Effector CD8-positive, alpha-beta T cell (primary cell): ENCODE measurements around the gene MYO15B.
"Not testable (repeated sequence)": the region's sequence is repeated elsewhere in the genome, so short reads cannot be mapped to it uniquely, and the experiment has no call there.

Experiments
- DNase-seq: peaks from one replicate; lab custom pipeline; 2025; lab: John Stamatoyannopoulos, UW

Gene MYO15B

DNA sequence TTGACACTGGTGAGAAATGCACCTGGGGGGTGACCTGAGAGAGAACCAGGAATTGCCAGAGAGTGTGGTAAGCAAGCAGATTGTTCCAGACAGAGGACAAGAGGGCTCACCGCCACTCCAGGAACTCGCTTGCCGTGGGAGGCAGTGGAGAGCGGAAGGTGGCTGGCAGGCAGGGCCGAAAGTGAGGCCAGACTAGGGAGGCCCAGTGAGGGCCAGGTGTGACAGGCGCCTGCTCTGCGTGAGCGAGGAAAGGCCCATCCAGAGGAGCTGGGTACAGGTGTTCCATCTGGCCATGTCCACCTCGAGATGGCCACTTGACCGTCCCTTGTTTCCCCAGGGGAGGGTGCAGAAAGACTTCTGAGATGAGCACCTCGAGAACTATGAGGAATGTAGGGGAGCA is 11.9 kb upstream of the MYO15B start:
- no peak for DNase-seq

DNA sequence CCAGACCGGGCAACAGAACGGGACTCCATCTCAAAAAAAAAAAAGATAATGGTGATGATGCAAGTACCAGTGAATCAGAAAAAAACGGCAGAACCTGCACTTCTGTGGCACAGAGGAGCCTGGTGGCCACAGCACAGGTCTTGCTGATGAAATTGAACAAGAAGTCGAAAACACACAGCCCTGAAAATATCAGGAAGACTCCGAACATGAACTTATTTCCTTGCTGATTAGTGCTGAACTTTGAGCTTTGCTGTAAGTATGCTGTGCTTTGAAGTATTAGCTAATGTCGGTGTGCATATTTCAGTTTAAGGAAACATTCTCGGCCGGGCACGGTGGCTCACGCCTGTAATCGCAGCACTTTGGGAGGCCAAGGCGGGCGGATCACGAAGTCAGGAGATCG is 10.9 kb upstream of the MYO15B start:
- no peak for DNase-seq

DNA sequence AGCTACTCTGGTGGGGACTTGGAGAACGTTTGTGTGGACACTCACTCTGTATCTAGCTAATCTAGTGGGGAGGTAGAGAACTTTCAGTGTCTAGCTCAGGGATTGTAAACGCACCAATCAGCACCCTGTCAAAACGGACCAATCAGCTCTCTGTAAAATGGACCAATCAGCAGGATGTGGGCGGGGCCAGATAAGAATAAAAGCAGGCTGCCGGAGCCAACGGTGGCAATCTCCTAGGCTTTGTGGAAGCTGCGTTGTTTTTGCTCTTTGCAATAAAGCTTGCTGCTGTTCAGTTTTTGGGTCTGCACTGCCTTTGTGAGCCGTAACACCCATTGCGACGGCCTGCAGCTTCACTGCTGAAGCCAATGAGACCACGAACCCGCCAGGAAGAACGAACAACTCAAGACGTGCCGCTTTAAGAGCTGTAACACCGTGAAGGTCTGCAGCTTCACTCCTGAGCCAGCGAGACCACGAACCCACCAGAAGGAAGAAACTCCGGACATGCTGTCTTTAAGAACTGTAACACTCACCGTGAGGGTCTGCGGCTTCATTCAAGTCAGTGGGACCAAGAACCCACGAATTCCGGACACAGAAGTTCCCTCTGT is 6.4 kb upstream of the MYO15B start:
- DNase-seq = peak; percentile 46

DNA sequence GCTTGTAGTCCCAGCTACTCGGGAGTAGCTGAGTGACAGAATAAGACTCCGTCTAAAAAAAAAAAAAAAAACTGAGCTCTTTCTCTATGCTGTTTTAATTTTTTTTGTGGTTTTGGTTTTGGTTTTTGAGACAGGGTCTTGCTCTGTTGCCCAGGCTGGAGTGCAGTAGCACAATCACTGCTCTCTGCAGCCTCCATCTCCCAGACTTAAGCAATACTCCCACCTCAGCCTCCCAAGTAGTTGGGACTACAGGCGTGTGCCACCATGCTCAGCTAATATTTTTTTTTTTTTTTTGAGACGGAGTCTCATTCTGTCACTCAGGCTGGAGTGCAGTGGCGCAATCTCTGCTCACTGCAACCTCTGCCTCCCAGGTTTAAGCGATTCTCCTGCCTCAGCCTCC is 4.4 kb upstream of the MYO15B start:
- DNase-seq = not testable (repeated sequence)

DNA sequence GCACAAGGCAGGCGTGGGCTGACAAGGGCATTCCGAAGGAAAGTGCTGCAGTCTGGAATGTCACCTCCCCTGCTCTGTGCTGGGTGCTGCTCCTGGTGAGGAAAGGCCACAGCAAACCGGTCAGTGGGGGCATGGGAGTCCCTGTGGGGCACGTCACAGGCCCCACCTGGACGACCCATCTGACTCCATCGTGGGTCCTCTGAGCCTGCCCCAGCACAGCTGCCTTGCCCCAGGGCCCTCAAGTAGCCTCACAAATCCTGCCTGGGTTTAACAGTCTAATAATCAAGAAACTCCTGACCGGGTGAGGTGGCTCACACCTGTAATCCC is 2.8 kb upstream of the MYO15B start:
- no peak for DNase-seq

DNA sequence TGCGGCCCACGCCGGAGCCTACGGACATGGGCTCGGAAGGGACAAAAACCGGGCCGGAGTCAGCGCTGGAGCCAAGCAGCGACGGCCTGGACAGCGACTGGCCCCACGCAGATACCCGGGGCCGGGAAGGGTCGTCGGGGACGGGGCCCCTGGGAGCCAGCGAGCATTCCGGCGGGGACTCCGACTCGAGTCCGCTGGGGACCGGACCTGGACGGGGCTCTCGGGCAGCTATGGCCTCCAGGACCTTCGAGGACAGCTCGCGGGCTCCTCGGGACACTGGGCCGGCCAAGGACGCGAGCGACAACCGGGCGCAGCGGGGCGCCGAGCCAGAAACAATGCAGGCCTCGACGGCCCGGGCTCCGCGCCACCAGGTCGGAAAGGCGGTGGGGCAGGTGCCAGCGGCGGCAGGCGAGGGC is 1.0 kb downstream of the MYO15B start:
- no peak for DNase-seq

DNA sequence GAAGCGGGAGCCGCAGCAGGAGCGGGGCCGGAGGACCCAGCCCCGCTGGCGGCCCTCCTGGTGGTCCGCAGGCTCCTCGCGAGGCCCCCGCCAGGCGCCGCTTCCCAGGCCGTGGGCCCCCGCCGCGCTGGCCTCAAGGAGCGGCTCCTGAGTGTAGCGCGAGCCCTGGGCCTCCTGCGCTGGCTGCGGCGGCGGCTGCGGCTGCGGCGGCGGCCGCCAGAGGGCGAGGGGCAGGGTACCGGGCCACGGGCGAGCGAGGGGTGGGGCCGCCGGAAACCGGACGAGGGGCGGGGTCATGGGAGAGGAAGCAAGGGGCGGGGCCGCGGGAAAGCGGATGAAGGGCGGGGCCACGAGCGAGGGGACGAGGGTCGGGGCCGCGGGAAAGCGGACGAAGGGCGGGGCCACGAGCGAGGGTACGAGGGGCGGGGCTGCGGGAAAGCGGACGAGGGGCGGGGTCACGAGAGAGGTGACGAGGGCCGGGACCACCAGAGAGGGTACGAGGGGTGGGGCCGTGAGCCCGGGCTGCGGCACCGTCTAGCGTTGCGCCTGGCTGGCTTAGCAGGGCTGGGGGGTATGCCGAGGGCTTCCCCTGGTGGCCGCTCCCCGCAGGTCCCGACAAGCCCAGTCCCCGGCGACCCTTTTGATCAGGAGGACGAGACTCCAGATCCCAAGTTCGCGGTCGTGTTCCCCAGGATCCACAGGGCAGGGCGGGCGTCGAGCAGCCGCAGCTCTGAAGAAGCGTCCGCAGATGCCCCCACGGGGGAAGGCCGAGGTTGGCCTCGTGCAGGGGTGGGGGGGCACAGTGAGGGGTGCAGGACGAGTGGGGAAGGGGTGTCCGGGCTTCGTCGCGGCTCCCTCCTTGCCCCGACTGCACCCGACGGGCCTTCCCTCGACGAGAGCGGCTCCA is 1.7 kb downstream of the MYO15B start:
- peak; percentile 94 for DNase-seq

DNA sequence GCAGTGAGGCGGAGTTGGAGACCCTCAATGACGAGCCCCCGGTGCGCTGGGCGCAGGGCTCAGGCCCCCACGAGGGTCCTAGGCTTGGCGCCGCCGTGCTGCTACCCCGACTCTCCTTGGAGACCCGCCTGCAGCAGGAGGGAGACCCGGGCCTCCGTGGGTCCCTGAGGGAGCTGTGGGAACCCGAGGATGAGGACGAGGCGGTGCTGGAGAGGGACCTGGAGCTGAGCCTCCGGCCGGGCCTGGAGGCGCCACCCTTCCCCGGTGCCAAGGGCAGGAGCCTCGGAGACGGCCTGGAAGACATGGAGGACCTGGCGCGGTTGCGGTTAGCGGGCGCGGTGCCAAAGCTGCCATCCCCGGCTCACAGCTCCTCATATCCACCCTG is 2.3 kb downstream of the MYO15B start:
- no peak for DNase-seq

DNA sequence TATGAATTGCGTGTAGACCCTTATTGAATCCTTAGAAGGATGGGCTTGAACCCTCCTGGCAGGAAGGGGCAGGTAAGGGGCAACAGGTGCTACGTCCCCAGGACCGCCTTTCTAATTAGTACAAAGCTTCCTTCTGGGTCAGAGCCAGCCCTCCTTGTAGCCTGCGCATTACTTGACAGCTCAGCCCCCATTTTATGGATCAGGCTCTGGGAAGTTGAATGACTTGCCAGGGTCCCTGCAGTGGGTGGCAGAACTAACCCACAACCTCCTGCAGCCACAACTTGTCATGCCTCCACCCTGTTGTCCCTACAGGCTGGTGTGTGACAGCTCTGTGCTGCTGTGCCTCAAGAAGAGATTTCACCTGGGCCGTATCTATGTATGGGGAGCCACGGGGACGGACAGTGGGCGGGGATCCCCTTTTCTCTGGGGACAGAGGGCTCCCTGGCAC is 2.7 kb downstream of the MYO15B start:
- DNase-seq = no peak

DNA sequence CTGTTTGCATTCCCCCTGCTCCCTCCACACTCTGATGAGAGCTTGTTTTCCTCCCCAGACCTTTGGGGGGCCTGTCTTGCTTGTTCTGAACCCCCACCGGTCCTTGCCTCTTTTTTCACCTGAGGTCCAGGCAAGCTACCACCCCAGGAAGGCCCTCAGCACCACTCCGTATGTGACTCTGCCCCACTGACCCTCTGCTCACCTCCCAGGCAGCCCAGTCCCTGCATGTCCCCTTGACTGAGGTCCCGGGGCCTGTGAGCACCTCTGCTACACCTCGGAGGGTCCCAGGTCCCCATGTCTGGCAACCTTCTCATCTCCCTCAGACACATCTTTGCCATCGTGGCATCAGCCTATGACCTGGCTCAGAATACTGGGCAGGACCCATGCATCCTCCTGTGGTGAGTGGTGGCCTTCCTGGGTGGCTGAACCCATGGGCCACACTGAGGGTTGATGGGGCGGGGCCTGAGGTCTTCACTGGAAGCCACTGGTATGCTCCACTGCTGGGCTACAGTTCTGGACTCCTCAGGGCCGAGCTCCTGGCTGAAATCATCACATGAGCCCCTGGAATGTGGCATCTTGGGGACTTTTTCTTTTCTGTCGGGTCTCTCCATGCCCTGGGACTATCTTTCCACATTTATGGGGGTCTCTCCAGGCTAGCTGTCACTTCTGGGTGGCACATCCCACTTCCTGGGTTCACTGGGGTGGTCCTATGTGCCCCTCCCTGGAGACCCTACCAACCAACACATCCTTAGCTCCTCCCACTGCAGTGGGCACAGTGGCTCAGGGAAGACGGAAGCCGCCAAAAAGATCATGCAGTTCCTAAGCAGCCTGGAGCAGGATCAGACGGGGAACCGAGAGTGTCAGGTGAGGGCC is 3.5 kb downstream of the MYO15B start:
- DNase-seq = no peak

DNA sequence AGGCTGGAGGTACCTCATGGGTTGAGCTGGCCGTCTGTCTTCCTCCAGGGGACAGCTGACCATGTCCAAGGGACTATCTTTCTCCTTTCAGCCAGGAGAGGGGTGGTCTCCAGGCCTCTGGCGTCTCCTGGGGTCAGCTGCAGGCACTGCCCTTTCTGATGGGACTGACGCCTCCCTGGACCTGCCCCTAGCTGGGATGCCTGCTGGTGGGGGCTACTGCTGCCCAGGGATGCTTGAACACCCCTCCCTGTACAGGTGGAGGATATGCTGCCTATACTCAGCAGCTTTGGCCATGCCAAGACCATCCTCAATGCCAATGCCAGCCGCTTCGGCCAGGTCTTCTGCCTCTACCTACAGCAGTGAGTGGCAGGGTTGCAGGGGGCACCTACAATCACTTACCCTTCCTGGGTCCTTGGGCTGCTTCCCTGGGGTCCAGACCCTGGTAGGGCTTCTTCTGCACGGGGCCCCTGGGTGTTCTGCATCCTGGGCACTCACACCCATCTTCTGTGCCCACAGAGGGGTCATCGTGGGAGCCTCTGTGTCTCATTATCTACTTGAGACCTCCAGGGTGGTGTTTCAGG is 4.2 kb downstream of the MYO15B start:
- DNase-seq = no peak

DNA sequence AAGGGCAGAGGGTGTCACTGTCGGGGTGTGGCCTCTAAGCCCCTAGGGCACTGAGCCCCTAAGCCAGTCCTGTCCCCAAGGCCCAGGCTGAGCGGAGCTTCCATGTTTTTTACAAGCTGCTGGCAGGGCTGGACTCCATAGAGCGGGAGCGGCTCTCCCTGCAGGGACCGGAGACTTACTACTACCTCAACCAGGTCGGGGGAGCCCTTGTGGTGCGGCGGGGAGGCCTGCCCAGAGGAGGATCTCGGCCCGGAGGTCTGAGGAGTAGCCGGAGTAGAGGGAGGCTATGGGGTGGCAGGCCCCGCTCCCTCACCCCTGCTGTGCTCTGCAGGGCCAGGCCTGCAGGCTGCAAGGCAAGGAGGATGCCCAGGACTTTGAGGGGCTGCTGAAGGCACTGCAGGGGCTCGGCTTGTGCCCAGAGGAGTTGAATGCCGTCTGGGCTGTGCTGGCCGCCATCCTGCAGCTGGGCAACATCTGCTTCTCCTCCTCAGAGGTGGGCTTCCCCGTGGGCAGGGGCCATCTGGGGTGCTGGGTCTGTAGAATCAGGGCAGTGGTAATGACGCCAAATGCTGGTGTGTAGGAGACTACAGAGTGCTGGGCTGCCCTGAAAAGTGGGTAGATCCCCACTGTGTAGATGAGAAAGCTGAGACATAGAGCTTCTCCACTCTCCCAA is 4.9 kb downstream of the MYO15B start:
- no peak for DNase-seq

DNA sequence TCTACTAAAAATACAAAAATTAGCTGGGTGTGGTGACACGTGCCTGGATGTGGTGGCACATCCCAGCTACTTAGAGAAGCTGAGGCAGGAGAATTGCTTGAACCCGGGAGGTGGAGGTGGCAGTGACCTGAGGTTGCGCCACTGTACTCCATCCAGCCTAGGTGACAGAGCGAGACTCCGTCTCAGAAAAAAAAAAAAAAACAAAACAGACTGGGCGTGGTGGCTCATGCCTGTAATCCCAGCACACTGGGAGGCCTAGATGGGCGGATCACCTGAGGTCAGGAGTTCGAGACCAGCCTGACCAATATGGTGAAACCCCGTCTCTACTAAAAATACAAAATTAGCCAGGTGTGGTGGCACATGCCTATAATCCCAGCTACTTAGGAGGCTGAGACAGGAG is 5.8 kb downstream of the MYO15B start:
- DNase-seq = not testable (repeated sequence)

DNA sequence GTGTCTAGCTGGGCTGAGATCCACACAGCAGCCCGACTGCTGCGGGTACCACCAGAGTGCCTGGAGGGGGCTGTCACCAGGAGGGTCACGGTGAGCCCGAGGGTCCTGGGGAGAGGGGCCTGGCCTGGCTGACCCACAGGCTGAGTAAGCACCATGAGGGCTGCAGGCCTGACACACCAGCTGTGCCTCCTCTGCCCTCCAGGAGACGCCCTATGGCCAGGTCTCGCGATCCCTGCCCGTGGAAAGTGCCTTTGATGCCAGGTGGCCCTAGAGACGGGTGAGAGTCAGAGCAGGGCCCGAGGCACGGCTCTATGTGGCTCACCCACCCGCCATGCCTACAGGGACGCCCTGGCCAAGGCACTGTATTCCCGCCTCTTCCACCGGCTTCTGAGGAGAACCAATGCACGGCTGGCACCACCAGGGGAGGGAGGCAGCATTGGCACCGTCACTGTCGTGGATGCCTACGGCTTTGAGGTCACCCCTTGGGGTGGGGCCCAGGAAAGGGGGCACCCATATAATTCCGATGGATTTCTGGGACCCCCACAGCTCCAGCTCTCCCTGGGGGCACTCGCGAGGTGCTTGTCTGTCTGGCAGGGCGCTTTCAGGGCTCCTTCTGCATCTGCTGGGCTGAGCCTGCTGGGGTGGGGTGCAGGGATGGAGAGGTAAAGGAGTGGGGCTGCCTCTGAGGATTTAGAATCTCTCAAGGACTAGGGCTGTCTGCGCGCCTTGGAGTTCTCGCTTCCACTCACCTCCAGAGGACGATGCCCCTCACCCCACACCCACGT is 7.1 kb downstream of the MYO15B start:
- DNase-seq = no peak

DNA sequence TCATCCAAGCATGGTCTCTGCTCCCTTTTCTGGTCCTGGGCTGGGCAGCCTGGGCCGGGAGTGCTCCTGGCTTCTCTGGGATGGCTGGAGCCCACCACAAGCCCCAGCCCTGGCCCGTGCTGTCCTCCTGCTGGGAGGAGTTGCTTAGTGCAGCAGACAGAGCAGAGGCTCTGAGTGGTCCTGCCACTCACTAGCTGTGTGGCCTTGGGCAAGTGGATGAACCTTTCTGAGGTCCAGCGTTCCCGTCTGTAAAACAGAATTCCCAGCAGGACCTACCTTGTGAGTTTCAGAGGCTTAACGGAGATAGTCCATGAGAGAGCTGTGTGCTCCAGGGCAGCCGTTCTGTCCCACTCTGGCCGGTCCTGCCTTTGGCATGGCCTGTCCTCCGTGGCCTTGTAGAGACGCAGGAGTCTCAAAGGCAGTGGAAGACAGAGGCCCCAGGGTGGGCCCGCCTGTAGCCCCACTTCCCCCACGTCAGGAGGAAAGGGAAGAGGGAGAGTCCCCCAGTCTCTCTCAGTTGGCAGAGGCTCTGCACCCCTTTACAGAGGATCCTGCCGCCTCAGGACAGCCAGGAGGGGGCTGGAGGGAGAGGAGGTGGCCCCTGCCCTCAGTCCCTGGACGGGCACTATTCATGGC is 7.8 kb downstream of the MYO15B start:
- DNase-seq = no peak

DNA sequence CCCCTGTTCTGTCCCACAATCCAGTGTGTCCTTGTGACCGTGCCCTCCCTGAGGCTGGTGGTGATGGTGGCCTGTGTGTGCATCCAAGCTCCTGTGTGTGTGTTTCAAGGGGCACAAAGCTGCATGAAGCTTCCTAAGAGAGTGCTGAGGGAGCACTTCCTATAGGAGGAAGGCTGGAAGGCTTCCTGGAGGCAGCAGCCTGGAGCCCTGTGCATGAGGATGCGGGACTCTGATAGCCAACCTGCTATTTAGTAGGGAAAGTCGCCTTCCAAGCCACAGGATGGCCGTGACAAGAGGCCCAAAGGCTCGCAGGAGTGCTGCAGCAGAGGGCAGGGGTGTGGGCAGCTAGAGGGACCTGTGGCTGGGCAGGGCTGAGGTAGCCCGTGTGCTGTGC is 8.3 kb downstream of the MYO15B start:
- no peak for DNase-seq

DNA sequence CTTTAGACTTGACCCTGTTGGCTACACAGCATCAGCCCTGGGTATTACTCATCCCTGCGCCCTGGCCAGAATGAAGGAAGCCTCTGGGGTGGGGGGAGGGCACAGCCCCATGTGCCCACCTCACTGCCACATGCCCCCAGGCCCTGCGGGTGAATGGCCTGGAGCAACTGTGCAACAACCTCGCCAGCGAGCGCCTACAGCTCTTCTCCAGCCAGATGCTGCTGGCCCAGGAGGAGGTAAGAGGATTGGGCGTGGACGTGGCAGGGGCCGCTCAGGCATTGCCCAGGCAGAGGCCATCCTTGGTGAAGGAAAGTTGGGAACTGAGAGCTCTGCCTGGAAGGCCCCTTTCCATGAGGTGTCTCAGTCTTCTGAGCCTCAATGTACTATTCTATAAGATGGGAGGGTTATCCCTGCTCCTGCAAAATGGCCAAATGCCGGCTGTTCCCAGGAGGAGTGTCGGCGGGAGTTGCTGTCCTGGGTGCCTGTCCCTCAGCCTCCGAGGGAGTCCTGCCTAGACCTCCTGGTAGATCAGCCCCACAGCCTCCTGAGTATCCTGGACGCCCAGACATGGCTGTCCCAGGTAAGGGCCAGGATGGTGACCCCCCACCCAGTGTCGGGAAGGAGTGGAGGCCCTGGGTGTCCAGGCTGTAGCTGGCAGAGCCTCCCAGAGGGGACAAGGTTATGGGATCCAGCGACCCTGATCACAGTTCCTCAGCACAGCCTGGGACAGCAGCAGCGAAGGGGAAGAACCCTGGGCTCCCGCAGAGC is 8.9 kb downstream of the MYO15B start:
- DNase-seq = no peak

DNA sequence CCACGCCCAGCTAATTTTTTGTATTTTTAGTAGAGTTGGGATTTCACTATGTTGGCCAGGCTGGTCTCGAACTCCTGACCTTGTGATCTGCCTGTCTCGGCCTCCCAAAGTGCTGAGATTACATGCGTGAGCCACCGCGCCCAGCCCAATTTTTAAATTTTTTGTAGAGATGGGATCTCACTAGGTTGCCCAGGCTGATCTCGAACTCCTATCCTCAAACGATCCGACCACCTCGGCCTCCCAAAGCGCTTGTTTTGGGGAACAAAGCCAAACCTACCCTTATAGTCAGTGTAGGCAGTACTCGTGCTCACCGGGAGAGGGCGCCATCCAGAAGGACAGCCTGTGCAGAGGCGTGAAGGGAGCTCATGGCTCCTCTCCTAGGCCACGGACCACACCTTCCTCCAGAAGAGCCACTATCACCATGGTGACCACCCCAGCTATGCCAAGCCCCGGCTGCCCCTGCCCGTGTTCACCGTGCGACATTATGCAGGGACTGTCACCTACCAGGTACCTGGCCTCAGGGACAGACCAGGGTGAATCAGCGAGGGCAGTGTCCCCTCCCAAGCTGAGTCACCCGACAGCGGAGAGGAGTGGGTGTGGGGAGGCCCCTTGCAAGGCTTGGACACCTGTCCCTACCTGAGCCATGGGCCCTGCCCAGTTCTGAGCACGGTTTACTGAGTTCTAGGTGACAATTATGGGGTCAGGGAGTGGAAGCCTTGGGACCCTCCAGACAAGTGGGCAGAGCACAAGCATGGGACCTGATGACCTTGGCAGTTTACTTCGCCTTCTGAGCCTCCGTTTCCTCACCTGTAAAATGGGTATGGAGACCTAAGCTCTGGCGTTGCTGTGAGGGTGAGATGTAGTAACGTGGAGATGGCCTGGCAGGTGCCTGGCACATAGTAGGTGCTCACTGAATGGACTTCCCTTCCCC is 13.7 kb downstream of the MYO15B start:
- peak; percentile 57 for DNase-seq

DNA sequence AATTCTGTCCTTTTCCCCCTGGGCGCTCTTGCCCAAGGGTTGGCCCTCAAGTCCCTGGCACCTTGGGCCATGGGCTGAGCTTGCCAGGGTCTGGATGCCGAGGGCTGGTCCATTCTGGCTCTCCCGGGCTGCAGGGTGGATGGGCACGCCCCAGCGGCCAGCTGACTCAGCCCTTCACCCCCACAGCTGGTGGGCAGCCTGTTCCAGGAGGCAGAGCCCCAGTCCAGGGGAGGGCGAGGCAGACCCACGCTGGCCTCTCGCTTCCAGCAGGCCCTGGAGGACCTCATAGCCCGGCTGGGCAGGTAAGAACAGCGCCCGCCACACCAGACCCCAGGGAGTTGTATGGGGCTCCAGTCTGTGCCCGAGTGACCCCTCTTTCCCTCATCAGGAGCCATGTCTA is 15.0 kb downstream of the MYO15B start:
- no peak for DNase-seq
